ENCODE measurements around the gene INPP5F.

DNA sequence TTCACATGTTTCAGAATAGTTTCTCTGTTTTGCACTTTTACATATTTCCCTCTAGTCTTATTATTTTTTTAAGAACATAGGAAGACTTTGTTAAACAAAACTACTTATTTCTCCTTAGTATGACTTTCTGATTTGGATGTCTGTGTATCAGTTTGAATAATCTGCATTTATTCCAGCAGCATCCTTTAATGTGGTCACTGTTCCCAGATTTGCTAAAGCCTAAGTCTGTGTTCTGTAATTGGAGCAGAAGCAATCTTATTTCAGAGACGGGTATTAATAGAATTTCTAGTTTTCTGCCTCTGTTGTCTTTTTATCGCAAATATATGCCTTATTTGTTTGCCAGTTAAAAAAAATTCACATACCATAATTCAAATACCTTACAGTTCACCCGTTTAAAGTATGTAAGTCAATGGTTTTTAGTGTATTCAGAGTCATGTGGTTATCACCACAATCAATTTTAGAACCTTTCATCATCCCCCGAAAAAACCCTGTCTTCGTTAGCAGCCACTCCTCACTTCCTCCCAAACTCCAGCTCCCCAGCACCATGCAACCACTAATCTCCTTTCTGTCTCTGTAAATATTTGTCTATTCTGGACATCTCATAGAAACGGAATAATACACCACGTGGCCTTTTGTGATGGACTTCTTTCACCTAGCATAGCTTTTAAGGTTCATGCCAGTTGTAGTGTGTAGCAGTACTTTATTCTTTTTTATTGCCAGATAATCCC lies 58.7 kb downstream of the INPP5F start:
- TF ChIP-seq POLR2AphosphoS5 (IDR thresholded peaks at IDR 0.05; ENCODE audit: borderline replicate concordance, low read depth, low read length) (no peak), EZH2 (IDR thresholded peaks at IDR 0.05) (no peak)

Measured in SK-N-MC (cell line).